ENCODE measurements around the gene TRAF3IP3.

- TF ChIP-seq CTCF (IDR thresholded peaks at IDR 0.05) = no peak
- TF ChIP-seq EZH2 (IDR thresholded peaks at IDR 0.05; ENCODE audit: borderline replicate concordance, insufficient read depth, low read depth, low read length, poor library complexity, severe bottlenecking) = no peak
These were observed 38.0 kb upstream of the TRAF3IP3 start for GRCh38 chr1:209717818-209718217.
